Astrocyte (in vitro differentiated cells and primary cell): ENCODE results near the gene CELF5. TPM values are rescaled to one million over a fixed set of nuclear protein-coding genes. Genes with fewer than 3 reads are reported as not detected.

ENCODE experiments used
- DNase-seq: peaks from one replicate; pipeline ENCODE4 v3.0.0-alpha.2; 2010; ENCODE audit warnings: low read depth
- FAIRE-seq: peaks from 2 replicates; lab custom pipeline; 2011; peaks lifted over from hg19 to GRCh38; lab: Jason Lieb, UNC
- H2AFZ ChIP-seq: 2 replicates; pipeline ENCODE4 v1.6.0; 2012; ENCODE audit warnings: low read depth, low read length, inconsistent platforms
- H3K27ac ChIP-seq: 2 replicates; pipeline ENCODE4 v1.5.1; 2011; ENCODE audit warnings: low read depth, low read length, inconsistent platforms
- H3K27me3 ChIP-seq: 2 replicates; pipeline ENCODE4 v1.6.0; 2011; ENCODE audit warnings: low read length, inconsistent platforms; ENCODE audit not compliant: insufficient read depth
- H3K36me3 ChIP-seq: 2 replicates; pipeline ENCODE4 v1.5.1; 2011; ENCODE audit warnings: low read length, inconsistent platforms; ENCODE audit not compliant: insufficient read depth
- H3K4me1 ChIP-seq: 2 replicates; pipeline ENCODE4 v1.5.1; 2011; ENCODE audit warnings: low read length, inconsistent platforms; ENCODE audit not compliant: insufficient read depth
- H3K4me2 ChIP-seq: 2 replicates; pipeline ENCODE4 v1.6.0; 2012; ENCODE audit warnings: low read length, inconsistent platforms
- H3K4me3 ChIP-seq: 2 replicates; pipeline ENCODE4 v1.5.1; 2011; ENCODE audit warnings: low read depth, mild to moderate bottlenecking, low read length, inconsistent platforms; ENCODE audit not compliant: insufficient read depth
- H3K79me2 ChIP-seq: 2 replicates; pipeline ENCODE4 v1.6.0; 2012; ENCODE audit warnings: mild to moderate bottlenecking, low read length, inconsistent platforms; ENCODE audit not compliant: insufficient read depth
- H3K9ac ChIP-seq: 2 replicates; pipeline ENCODE4 v1.6.0; 2012; ENCODE audit warnings: mild to moderate bottlenecking, low read length, inconsistent platforms
- H3K9me3 ChIP-seq: 2 replicates; pipeline ENCODE4 v1.5.1; 2012; ENCODE audit warnings: low read depth, mild to moderate bottlenecking, low read length, inconsistent platforms; ENCODE audit not compliant: insufficient read depth
- H4K20me1 ChIP-seq: 2 replicates; pipeline ENCODE4 v1.6.0; 2012; ENCODE audit warnings: low read length, inconsistent platforms; ENCODE audit not compliant: insufficient read depth
- H3K27ac Mint-ChIP-seq: one replicate; pipeline ENCODE4 v1.8.0; 2021; ENCODE audit warnings: mild to moderate bottlenecking, mixed read lengths; ENCODE audit not compliant: unreplicated experiment
- H3K27me3 Mint-ChIP-seq: one replicate; pipeline ENCODE4 v1.8.0; 2021; ENCODE audit warnings: low read depth, mixed read lengths; ENCODE audit not compliant: unreplicated experiment
- H3K36me3 Mint-ChIP-seq: one replicate; pipeline ENCODE4 v1.8.0; 2021; ENCODE audit warnings: low read depth, mixed read lengths; ENCODE audit not compliant: unreplicated experiment
- H3K4me1 Mint-ChIP-seq: one replicate; pipeline ENCODE4 v1.8.0; 2021; ENCODE audit warnings: low read depth, mixed read lengths; ENCODE audit not compliant: unreplicated experiment
- H3K4me3 Mint-ChIP-seq: one replicate; pipeline ENCODE4 v1.8.0; 2021; ENCODE audit warnings: mild to moderate bottlenecking, moderate library complexity, mixed read lengths; ENCODE audit not compliant: unreplicated experiment
- H3K9me3 Mint-ChIP-seq: one replicate; pipeline ENCODE4 v1.8.0; 2021; ENCODE audit warnings: mild to moderate bottlenecking, mixed read lengths; ENCODE audit not compliant: unreplicated experiment
- EZH2 ChIP-seq: IDR thresholded peaks from 2 replicates; pipeline ENCODE4 v1.6.1; 2012; ENCODE audit warnings: mild to moderate bottlenecking, low read length, inconsistent platforms; ENCODE audit not compliant: insufficient read depth
- total RNA-seq: library from RNA; stranded (reverse); gene quantifications from 2 replicates; pipeline ENCODE4 v1.2.1, GENCODE V29; 2021
- TF ChIP-seq, protein P1 (sequence below): IDR thresholded peaks from 2 replicates; pipeline ENCODE4 v1.5.1; 2011; ENCODE audit warnings: low read depth, mild to moderate bottlenecking, inconsistent platforms, low read length, moderate library complexity; ENCODE audit not compliant: insufficient read depth

Gene CELF5
- total RNA-seq, 1 donor from 2014 or later: 1.2 TPM

DNA sequence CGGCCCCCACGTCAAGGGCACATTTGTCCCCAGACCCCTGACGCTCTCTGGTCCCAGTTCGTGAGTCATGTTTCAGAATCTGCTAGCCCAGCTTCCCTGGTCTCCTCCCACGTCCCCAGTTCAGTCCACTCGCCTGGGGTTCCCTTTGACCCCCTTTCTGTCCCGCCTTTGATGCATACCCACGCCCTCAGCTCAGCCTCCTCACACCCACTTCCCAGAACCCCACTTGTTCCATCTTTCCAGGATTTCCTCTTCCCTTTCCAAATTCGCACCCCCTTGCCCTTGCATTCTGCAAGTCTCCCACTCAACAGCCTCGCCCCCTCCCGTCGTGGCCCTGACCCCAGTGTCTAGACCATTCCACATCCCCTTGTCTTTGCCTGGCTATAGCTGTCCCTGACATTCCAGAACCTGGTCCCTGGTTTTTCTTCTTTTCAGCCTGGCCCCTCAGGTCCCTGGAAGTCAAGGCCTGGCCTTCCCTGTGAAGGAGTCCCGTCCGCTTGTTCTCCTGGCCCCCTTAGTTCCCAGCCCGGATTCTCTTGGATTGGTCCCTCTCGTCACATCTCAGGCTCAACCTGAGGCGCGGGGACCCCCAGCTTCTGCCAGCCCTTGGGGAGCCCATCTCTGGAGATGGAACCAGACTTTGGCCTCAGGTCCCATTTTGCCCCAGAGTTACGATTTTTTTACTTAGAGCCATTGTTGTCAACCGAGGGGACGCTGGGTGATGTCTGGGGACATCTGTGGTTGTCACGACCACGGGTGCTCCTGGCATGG, 37.4 kb upstream of the CELF5 start:
- H3K27me3 Mint-ChIP-seq: no peaks in the 10 kb centered on the region
- peak overlapping the region; percentile 62 for H3K27ac ChIP-seq
- H3K9me3 Mint-ChIP-seq: peaks cover 1% of the 10 kb centered on the region
- peak overlapping the region; percentile 95 for H3K4me2 ChIP-seq
- H3K4me1 ChIP-seq: peaks cover 8% of the 10 kb centered on the region
- peak overlapping the region; percentile 98 for H3K4me3 Mint-ChIP-seq
- no peaks in the 10 kb centered on the region for H3K27me3 ChIP-seq
- H3K36me3 ChIP-seq: no peaks in the 10 kb centered on the region
- peaks cover 2% of the 10 kb centered on the region for H3K36me3 Mint-ChIP-seq
- peaks cover 47% of the 10 kb centered on the region for H4K20me1 ChIP-seq
- DNase-seq (no peak), FAIRE-seq (no peak)
- H3K9me3 ChIP-seq: no peaks in the 10 kb centered on the region
- H3K79me2 ChIP-seq: peaks cover 62% of the 10 kb centered on the region
- TF ChIP-seq, protein P1, sequence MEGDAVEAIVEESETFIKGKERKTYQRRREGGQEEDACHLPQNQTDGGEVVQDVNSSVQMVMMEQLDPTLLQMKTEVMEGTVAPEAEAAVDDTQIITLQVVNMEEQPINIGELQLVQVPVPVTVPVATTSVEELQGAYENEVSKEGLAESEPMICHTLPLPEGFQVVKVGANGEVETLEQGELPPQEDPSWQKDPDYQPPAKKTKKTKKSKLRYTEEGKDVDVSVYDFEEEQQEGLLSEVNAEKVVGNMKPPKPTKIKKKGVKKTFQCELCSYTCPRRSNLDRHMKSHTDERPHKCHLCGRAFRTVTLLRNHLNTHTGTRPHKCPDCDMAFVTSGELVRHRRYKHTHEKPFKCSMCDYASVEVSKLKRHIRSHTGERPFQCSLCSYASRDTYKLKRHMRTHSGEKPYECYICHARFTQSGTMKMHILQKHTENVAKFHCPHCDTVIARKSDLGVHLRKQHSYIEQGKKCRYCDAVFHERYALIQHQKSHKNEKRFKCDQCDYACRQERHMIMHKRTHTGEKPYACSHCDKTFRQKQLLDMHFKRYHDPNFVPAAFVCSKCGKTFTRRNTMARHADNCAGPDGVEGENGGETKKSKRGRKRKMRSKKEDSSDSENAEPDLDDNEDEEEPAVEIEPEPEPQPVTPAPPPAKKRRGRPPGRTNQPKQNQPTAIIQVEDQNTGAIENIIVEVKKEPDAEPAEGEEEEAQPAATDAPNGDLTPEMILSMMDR: no peak
- TF ChIP-seq EZH2: no peak
- H3K4me1 Mint-ChIP-seq: peaks cover 12% of the 10 kb centered on the region
- peak overlapping the region; percentile 89 for H3K9ac ChIP-seq
- no peak overlapping the region for H2AFZ ChIP-seq
- H3K27ac Mint-ChIP-seq: peak overlapping the region; percentile 87
- peak overlapping the region; percentile 74 for H3K4me3 ChIP-seq

DNA sequence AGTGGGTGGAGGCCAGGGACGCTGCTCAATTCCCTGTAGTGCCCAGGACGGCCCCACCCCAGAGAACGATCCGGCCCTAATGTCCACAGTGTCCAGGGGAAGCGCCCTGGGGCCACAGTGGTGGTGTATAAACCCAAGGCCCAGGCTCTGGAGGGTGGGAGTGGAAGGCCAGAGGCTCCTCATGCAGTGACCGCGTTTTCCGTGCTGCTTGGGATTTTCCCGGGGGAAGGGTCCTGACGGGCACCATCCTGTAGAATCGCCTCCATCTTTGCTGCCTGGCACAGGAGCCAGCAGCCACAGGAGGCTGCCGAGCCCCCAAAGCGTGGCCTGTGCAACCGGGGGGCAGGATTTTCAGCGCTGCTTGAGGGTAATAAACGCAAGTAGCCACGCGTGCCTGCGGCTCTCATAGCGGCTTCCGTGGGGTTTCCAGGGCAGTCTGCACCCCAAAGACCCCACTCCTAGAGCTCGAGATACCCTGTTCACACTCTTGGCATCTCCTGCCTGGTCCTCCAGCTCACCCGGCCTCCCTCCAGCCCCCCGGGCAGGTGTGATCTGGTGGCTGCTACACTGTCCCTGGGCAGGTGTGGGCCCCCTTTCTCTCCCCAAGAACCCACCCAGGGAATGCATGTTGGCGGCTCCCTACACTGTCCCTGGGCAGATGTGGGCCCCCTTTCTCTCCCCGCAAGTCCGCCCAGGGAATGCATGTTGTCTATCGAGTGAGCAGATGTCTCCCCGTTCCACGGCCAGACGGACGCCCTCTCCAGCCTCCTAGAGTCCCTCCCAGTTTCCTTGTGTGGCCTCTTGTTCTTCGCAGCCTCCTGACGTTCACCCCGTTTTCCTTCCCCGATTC, 36.6 kb upstream of the CELF5 start:
- Mint-ChIP-seq H3K4me1 (peaks cover 12% of the 10 kb centered on the region), H3K4me3 (peak overlapping the region; percentile 98), H3K9me3 (peaks cover 1% of the 10 kb centered on the region), H3K36me3 (peaks cover 2% of the 10 kb centered on the region), H3K27ac (no peak overlapping the region), H3K27me3 (no peaks in the 10 kb centered on the region)
- Histone ChIP-seq H3K27ac (no peak overlapping the region), H4K20me1 (peaks cover 48% of the 10 kb centered on the region), H3K4me2 (peak overlapping the region; percentile 95), H3K9ac (peak overlapping the region; percentile 89), H3K36me3 (no peaks in the 10 kb centered on the region), H3K4me3 (no peak overlapping the region), H3K79me2 (peaks cover 70% of the 10 kb centered on the region), H3K27me3 (no peaks in the 10 kb centered on the region), H2AFZ (no peak overlapping the region), H3K9me3 (no peaks in the 10 kb centered on the region), H3K4me1 (peaks cover 8% of the 10 kb centered on the region)
- no peak for DNase-seq
- FAIRE-seq: no peak
- TF ChIP-seq, protein P1: no peak
- TF ChIP-seq EZH2: no peak
